ENCODE measurements around the gene HAUS7. TPM values are rescaled to one million over a fixed set of nuclear protein-coding genes. Genes with fewer than 3 reads are reported as not detected.

Gene HAUS7
- total RNA-seq, result 7.8 and 11.3 TPM in 2 replicates

DNA sequence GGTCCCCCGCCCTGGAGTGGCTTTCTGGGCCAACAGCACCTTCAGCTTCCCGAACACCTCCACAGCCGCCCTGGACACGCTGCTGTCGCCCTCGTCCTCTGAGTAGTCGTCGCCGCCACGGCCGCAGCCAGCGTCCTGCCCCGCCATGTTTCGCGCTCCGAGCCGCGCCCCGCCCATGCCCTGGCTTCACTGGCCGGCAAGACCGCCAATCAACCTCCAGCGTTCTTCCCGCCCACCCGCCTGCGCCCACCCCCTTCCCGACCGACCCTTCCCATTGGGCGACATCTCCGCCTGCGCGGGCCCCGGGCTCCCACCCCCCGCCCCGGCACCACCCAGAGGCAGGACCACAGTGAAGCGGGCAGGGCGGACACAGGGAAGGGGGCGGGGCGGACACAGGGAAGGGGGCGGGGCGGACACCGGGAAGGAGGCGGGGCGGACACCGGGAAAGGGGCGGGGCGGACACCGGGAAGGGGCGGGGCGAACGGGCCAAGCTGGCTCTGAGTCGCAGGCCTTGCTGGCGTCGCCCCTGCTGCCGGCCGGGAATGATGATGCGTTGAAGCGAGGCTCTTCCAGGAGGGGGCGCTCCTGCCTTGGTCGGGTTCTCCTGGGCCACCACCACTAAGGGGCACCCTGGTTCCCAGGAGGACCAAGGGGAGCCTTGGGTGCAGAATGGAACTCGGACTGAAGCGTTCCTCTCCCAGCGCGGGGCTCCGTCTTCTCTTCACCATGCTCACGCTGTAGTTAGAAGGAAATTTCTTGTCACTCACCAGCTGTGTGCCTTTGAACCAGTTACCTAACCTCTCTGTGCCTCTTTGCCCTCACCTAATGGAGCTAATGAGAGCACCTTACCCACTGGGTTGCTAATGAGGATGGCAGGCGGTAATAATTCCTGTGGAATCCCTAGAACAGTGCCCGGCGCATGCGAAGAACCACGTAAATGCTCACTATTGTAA, at the start of gene HAUS7:
Gene HAUS7 (minus strand): TSS at position 166 of the 953 bp plus-strand sequence. CDS start 19 bp downstream, at position 147.
- DNase-seq (ENCODE audit: low read depth in 2 of 2), result peak; percentile 92 to 95

DNA sequence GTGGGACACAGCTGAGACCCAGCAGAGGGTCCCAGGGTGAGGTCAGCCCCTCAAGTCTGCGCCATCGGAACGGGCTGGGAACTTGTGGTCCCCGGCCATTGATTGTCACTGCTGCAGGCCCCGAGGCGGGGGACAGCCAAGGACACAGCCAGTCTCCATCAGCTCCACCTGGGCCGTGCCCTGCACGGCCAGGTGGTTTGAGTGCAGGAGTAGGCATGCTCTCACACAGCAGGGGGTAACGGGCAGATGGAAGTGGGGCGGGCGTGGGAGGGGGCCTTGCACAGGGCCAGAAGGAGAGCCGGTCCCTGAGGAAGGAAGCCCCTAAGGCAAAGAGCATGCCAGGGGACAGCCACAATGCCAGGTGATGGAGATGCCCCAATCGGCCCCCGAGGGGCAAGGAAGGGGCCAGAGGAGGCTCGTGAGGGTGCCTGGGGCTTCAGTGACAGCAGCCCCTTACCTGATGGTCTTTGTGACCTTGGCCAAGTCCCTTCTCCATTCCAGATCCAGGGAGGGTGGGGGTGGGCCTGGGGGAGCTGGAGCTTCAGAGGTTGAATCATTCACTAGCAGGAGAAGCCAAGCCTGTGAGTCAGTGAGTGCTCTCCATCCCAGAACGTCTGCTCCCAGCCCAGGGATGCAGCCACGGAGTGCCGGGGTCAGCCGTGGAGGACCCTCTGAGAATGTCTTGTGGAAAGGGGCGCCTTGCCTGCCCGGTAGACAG, 49.4 kb upstream of the HAUS7 start:
- no peak for DNase-seq (ENCODE audit: low read depth in 2 of 2)

DNA sequence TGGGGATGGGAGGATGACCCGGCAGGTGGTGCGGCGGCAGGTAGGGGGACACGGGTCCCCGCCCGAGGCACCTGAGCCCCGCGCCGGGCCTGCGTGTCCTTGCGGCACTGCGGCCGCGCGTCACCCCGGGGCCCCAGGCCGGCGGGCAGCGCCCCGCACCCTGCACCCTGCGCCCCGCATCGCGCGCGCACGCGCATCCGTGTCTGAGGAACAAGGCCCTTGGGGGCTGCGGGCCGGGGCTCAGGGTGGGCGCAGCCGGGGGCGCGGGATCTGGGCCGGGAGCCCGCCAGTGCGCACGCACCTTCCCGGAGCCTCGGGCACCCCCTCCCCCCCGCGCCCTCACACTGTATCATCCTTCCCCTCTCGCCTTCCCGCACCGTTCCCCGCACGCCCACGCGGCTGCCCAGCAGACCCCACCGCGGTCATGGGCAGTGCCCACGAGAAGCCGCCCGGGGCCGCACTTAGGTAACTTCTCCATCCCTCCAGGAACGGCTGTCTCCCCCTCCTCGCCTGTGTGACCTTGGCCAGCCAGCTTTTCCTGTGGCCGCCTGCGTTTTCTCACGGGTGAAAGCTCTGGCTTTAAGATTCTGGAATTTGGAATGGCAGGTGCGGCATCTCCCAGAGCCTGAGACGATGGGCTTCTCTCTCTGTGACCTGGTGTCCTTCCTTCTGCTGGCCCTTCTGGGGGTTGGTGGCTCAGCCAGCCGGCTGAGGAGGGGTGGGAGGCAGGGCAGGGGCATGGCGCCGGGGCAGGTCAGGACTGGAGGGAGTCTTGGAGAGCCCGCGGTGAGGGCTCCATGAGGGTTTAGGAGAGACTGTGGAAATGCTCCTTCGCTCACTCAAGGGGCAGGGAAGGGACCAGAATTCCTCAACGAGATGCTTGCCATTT, 47.8 kb upstream of the HAUS7 start:
- no peak for DNase-seq (ENCODE audit: low read depth in 2 of 2)

DNA sequence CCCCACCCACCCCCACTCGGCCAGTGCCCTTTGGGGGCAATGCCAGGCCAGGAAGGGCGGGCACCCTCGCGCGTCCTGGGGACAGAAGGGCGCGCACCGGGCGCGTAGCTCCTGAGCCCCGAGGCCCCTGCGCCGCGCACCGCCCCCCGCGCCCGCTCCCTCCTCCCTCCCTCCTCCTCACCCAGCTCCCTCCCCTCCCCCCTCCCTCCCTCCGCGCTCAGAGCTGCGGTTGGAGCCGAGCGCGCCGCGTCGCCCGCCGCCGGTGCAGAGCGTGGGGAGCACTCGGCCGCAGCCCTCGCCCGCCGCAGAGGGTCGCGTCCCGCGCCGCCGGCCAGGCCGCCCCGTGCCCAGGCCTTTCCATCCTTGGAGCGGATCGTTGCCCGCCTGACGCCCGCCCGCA, 47.0 kb upstream of the HAUS7 start, which contains the start of gene ATP2B3:
Gene ATP2B3 (plus strand): TSS at position 220 of the 400 bp plus-strand sequence. CDS start 18,606 bp downstream, outside the sequence.
- no peak for DNase-seq (ENCODE audit: low read depth in 2 of 2)

DNA sequence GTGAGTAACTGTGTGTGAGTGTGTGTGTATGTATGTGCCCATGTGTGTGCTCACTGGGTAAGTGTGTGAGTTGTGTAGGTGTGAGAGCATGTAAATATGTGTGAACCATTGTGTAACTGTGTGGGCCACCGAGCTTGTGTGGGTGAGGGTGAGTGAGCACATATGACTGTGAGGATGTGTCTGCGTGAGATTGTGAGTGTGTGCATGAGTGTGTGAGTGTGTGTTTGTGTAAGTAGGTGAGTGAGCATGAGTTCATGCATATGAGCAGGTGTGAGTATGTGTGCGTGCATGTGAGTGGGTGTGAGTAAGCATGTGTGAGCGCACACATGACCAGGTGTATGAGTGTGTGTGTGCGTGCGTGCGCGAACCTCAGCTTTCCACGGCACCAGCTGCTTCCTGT, 45.7 kb upstream of the HAUS7 start:
- DNase-seq (ENCODE audit: low read depth in 2 of 2), result no peak

DNA sequence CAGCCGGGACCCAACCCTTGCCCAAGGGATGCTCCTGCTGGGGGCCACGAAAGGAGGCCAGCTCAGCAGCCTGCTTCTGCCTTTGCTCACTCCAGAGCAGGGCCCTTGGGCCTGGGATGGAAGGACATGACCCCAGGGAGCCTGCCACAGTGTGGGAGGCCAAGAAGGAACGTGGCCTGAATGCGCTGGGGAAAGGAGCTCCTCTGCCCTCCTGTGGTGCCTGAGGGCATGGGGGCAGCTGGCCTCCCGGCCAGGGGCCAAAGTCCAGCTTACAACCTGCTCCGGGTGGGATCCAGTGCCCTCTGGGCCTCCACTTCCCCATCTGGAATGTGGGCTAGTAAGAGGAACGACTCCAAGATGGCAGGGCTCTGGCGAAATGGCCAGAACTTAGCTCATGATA, 45.1 kb upstream of the HAUS7 start:
- no peak for DNase-seq (ENCODE audit: low read depth in 2 of 2)

DNA sequence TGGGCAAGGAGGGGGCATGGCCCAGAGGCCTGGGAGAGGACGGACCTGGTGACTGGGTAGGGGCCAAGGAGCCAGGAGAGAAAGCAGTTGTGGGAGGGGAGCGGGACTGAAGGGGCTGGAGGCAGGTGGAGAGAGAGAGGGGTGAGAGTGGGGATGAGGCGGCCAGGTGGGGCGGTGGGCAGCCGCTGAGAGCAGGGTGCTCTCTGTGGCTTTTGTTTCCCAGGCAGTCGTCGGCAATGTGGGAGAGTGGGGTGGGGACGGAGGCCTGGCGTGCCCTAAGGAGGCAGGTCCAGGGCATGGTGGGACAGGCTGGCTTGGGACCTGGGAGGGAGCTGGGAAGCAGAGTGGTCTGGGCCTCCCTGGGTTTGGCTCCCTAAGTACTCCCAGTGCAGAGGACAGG, 43.9 kb upstream of the HAUS7 start:
- no peak for DNase-seq (ENCODE audit: low read depth in 2 of 2)

DNA sequence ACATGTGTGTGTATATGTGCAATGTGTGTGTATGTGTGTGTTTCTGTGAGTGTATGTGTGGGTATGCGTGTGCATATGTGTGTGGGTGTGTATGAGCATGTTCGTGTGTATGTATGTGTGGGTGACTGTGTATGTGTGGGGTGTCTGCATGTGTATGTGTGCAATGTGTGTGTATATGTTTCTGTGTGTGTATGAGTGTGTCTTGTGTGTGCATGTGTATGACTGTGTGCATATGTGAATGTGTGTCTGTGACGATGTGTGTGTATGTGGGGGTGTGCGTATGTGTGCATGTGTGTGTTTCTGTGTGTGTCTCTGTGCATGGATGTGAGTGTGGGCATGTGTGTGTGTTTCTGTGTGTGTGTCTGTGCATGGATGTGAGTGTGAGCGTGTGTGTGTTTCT, 42.9 kb upstream of the HAUS7 start:
- DNase-seq (ENCODE audit: low read depth in 2 of 2), result no peak

DNA sequence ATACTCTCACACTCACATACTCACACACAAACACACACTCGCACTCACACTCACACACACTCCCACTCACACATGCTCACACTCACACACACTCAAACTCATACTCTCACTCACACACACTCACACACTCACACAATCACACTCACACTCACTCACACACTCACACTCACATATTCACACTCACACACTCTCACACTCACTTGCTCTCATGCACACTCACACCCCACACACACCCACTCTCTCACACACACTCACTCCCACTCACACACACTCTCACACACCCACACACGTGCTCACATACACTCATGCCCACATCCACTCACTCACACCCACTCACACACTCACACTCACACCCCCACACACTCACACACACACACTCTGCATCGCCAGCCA, 42.1 kb upstream of the HAUS7 start:
- no peak for DNase-seq (ENCODE audit: low read depth in 2 of 2)

DNA sequence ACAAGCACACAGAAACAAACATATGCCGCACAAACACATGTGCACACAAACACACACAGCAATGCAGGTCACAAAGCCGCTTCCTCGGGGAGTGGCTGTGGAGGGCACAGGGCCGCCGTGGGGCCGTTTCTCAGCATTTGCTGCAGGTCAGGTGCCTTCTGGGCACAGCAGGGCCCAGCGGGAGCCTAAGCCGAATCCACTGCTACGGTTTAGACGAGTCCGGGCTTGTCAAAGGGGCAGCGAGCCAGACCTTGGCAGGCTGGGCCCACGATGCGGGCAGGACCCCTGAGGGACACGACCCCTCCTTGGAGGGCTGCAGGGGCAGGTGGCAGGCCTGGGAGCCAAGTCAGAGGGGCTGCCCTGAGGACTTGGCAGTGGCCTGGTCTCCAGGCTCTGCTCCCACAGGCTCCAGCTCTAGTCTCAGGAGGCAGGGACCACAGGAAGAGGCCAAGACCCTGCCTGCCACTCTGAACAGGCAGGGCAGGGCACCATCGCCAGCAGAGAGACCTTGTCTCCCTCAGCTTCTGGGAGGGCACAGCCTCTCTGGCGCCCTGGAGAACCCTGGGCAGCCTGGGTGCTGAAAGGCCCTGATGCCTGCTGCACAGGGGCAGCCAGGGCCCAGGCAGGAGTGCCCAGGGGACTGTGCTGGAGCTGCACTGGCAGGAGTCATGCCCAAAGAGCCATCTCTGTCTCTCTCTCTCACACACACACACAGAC, 41.6 kb upstream of the HAUS7 start:
- no peak for DNase-seq (ENCODE audit: low read depth in 2 of 2)

DNA sequence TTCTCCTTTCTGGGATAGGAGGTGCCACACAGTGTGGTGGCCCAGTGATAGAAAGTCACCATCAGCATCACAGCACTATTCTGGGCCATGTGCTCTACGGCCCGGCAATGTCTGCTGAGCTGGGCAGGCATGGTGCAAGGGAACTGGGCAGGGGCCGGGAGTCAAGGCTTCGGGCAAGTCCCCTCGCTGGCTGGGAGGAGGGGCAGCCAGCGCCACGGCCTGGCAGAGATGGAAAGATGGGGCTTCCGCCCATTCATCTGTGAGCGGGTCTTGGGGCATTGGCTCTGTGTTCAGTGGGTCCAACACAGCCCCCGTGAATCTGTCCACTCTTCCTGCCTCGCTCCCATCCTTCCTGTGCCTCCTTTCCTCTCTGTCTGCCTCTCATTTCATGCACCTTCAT, 40.0 kb upstream of the HAUS7 start:
- no peak for DNase-seq (ENCODE audit: low read depth in 2 of 2)

DNA sequence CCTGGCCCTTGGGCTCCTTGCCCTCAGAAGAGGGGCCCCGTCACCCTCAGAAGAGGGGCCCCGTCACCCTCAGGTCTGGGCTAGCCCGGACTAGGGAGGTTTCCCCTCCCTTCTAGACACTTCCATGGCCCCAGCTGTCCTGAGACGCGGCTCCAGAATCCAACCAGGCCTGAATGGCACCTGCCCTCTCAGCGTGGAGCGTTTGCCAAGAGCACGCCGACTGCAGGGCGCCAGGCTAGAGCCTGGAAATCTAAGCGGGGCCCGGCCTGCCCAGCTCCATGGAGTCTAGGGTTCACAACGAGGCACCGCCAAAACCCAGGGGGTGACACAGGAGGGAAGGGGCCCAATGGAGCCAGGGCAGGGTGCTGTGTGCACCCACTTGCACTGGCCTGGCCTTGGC, 39.2 kb upstream of the HAUS7 start:
- DNase-seq (ENCODE audit: low read depth in 2 of 2), result no peak

DNA sequence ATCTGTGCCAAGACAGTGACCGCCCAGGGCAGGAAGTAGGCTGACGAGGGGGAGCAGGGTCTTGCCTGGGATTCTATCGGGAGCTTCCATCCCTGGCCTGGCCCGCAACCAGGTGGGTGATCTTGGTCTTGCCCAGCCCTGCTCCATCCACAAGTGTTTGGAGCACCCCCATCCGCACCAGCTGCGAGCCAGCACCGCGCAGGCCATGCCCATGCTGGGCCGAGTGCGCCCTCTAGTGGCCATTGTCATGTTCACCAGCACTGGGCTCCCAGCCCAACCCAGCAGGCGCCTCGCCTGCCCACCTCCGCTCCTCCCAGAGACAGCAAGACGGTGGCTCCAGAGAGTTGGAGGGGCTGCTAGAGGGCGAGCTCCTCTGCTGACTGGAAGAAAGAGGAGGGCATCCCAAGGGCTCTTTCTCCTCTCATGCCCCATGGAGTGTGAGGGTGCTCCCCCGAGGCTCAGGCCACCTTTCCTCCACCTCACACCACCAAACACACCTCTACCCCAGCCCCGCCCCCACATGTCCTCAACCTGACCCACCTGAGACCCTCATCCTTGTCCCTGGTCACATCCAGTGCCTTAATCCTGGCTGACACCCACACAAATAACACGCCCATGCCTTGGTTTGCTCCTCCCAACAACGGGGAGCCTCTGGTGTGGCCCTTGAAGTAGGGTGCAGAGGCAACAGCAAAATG, 37.3 kb upstream of the HAUS7 start:
- DNase-seq (ENCODE audit: low read depth in 2 of 2), result peak; percentile 65 to 78

DNA sequence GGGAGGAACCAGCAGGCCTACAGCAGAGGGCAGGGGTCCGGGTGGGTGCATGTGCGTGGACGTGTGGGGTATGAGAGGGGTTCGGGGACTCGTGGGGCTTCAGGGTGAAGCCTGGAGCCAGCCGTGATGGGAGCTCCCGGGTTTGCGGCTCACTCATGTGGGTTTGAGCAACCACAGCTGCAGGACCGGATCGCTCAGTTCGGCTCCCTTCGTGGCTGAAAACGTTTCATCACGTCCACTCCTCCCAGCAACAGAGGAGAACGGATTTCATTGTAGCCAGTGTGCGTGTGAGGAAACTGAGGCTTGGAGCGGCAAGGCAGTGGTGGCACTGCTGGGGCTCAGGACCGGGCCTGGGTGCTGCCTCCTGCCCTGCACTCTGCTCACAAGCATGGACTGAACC, 35.0 kb upstream of the HAUS7 start:
- DNase-seq (ENCODE audit: low read depth in 2 of 2), result no peak

DNA sequence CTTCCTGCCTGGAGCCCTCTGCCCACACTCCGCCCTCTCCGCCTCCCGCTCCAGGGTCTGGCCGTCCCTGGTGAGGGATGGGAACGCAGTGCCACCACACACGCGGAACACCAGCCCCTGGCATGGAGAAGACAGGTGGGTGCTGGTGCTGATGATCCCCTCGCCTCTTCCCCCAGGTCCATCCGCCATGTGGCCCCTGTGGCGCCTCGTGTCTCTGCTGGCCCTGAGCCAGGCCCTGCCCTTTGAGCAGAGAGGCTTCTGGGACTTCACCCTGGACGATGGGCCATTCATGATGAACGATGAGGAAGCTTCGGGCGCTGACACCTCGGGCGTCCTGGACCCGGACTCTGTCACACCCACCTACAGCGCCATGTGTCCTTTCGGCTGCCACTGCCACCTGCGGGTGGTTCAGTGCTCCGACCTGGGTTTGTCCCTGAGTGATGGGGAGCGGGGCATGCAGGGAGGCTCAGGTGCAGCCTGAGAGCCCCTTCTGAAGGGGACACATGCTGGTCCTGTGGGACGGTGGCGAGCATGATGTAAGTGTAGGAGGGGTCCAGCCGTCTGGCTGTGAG, 34.2 kb upstream of the HAUS7 start:
- no peak for DNase-seq (ENCODE audit: low read depth in 2 of 2)

DNA sequence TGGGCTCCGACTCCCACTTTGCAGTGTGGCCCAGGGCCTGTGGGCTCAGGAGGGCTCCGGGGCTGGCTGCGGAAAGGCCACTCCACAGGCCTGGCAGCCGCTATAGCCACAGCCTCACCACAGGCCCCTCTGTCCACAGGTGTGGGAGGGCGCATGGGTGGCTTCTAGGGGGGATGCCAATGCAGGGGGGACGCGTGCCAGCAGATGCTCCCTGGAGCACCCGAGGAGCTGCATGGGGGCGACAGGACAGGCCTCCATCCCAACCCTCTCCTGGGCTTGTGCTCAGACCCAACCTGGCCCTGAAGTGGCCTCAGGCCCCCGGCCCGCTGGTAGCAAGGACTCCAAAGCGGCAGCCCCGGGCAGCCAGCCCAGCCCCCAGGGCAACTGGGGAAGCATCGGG, 32.4 kb upstream of the HAUS7 start:
- no peak for DNase-seq (ENCODE audit: low read depth in 2 of 2)

DNA sequence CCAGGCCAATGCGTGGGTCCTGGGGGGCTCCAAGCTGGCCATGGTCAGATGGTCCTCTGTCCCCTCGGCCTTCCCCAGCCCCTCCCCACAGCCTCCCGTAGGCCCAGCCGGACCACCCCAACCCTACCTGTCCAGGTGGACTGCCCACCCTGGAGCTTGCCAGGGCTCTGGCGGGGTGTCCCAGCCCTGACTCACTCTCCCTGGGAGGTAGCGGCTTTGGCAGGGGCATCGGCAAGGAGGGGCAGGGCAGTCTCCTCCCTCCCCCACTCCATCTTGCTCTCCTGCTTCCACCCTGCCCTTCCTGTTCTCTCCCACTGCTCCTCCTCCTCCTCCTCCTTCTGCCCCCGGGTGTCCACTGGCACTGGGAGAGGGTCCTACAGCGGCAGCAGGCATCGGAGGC, 31.8 kb upstream of the HAUS7 start:
- DNase-seq (ENCODE audit: low read depth in 2 of 2), result no peak

DNA sequence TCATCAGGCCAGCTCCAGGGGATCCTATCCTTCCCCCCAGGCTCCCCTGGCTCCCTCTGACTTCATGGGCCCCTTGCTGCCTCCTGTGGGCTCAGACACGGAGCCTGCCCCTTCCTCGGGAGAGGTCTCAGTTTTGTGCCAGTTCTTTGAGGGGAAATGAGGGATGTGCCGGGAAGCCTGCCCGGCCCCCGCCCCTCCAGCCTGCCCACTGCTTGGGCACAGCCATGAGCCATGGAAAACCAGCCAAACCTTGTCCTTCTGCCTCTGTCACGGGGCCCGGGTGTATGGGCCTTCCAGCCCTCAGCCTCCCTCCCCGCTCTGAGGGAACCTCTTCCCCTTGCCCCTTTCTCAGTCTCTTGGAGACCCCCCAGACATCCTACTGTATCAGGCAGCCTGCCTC, 31.2 kb upstream of the HAUS7 start:
- no peak for DNase-seq (ENCODE audit: low read depth in 2 of 2)

DNA sequence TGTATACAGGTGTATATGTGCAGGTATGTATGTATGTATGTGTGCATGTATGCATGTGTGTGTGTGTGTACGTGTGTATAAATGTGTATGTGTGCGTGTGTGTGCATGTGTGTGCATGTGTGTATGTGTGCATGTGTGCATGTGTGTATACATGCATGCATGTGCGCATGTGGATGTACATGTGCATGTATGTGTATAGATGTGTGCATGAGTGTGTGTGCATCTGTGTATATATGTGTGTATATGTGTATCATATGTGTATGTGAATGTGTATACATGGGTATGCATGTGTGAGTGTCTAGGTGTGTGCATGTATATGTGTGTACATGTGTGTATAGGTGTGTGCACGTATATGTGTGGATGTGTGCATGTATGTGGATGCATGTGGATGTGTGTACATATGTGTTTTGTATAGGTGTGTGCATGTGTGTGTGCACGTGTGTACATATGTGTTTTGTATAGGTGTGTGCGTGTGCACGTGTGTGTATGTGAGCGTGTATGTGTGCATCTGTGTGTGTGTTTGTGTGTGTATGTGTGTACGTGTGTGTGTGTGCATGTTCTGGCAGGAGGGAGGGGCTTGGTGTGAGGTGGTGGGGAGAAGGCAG, 30.4 kb upstream of the HAUS7 start:
- no peak for DNase-seq (ENCODE audit: low read depth in 2 of 2)

DNA sequence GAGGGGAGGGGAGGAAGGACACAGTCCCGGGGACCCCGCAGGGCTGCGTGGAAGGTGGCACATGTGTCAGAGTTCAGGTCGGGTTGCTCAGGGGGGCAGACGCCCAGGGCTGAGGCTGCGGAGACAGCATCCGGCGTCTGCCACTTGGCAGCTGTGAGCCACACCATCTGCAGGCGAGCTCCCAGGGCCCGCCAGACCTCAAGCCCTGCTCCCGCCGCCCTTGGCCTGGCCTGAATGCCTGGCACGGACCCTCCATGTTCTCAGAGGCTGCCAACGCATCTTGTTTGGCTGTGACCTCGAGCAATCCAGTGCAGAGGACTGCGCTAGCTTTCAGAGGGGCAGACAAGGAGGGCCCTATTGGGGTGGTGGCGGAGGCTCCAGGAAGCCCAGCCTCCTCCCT, 29.5 kb upstream of the HAUS7 start:
- no peak for DNase-seq (ENCODE audit: low read depth in 2 of 2)
